Islet precursor cell (in vitro differentiated cells): ENCODE results near the gene BAK1.

Source experiments
- DNase-seq: peaks from one replicate; pipeline ENCODE4 v3.0.0-alpha.2; 2018

Gene BAK1

DNA sequence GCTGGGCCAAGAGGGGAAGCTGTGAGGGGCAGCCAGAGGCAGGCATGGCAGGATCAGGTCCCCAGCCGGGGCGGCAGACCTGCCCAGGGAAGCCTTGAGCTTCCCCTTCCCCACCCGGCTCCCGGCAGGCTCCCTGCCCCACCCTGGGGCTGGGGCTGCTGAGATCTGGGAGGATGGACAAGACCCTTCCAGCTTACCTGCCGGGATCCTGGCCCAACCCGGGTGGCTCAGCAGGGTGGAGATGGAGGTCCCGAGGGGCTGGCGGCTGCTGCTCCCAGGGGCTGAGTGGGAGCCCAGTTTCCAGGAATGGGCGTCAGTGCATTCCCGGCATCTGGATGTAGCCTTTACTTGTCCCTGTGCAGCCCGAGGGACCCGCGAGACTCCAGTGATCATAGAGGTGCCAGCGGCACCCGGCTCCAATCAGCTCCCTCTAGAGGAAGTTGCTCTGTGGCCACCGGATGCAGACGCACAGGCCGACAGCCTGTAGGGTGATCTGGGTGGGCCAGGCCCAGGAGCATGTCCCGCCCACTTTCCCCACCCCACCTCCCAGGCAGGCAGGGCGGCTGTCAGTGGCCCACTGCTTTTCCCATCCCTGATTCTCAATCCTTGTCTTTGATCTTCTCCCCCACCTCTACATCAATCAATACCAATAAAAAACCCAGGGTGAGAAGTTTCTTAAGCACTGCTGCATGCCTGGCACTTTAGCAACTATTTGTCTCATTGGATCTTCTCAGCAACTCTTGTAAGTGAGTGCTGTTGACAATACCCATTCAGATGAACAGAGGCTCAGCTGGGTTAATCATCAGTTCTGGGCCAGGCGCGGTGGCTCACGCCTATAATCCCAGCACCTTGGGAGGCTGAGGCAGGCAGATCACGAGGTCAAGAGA lies at the start of gene BAK1:
Gene BAK1, minus strand, starts transcription at position 449 of the 887 bp plus-strand sequence. CDS start 2,672 bp downstream, outside the sequence.
- DNase-seq, result peak; percentile 98

DNA sequence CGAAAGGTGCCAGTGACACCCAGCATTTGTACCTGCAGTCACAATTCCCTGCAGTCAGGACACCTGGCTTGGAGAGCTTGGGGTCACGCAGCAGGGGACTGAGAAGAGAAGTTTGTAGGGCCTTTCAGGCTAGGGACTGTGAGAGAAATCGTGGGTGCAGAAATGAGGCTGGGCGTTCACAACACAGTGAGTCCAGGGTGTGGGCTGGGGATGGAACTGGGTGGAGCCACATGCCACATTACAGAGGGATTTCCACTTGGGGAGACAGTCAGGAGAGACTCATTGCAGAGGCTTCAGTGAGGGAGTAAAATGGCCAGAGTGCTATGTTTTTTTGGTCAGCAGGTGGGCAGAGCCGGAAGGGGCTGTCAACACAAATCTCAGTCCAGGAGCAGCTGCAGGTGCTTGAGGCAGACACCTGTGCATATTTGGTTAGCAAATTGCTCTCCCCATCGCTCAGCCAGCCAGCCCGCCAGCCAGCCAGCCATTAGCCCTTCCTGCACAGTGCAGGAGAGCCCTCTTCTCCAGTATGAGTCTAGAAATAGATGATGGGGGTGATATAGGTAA lies 48.4 kb upstream of the BAK1 start:
- DNase-seq, result no peak

DNA sequence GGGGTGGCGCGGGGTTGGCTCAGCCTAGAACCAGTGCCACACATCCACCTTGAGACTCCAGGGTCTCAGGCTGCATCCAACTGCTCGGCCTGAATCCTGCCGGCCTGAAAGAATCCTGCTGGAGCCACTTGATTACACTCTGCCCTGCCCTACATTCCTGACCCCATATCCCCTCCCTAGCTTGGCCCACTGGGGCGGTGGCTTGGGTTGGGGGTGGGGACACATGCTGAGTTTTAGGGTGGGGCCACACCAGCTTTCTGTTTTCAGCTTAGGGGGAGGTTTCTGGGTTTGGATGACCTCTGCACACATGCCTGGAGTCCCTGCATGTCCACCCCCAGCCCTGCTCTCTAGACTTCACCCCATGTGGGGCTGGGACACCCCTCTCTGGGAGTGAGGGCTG lies 47.8 kb upstream of the BAK1 start:
- DNase-seq, result peak; percentile 52

DNA sequence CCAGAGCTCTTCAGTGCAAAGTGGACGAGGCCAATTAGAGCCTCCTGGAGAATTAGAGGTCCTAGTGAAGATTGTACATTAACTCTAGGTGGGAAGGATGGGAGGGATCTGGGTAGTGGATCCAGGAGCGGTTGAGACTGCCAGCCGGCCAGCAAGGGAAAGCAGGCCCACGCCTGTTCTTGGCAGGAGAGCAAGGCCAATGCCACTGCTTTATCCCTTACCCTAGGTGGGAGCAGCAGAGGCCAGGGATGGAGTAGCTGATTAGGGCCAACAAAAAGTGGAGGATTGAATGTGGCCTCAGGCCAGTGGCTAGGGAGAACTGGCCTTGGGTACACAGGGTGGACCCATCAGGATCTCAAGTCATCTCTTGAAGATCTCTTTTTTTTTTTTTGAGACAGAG lies 44.8 kb upstream of the BAK1 start:
- no peak for DNase-seq

DNA sequence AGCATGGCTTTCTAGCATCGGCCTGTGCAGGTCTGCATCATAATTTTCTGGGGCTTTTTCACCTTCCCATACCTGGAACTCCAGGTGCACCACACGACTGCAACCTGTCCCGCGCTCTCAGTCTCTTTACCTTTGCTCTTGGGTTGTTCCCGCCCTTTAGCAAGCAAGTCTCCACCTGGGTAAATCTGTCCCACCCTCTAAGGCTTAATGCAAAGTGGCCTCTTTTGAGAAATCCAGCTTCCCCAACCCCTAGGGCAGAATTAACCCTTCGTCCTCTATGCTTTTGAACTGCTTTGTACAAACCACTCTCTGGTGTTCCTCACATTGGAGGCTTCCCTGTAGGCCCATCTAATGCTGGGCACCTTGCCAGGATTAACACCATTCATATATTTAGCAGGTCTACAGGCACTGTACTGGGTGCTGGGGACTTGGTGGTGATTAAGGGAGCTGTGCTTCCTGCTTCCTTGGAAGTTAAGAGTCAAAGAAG lies 43.9 kb upstream of the BAK1 start:
- DNase-seq, result no peak

DNA sequence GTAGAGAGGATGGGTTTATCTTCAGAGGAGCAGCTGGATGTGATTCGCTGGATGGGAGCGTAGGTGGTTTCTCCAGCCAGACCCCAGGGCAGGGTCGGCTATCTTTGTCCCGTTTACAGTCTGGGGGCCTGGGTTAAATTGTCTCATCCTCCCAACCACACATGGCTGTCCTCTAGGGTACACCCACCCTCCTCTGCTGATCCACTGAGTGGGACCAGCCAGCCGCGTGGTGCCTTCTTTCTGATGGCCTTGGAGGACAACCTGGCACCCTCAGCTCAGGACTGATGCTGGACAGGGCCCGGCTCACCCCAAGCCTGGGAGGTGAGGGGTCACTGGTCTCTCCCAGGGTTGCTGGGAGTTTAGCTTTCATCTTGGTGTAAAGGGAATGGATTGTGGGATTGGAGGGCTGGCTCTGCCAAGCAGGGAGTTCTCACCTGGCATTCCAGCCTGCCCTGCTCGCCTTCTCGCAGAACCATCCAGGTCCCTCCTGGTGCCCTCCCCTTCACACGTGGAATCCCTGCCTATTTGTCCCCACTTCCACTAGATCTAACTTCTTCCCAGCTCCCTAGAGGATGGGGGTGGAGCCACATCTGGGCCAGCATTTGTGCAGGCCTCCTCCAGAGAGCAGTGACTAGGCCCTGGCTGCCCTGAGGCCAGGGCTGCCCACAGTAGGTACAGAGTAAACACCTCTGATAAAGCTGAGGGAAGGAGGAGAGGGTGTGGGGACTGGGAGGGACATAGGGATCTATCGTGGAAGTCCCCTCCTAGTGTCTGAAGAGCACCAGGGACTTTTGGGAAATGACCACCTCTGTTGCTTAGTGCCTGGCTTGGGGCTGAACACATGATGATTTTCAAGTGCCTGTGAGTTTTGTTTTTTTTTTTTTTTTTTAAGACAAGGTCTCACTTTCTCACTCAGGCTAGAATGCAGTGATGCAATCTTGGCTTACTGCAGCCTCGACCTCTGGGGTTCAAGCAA lies 42.7 kb upstream of the BAK1 start:
- peak; percentile 80 for DNase-seq

DNA sequence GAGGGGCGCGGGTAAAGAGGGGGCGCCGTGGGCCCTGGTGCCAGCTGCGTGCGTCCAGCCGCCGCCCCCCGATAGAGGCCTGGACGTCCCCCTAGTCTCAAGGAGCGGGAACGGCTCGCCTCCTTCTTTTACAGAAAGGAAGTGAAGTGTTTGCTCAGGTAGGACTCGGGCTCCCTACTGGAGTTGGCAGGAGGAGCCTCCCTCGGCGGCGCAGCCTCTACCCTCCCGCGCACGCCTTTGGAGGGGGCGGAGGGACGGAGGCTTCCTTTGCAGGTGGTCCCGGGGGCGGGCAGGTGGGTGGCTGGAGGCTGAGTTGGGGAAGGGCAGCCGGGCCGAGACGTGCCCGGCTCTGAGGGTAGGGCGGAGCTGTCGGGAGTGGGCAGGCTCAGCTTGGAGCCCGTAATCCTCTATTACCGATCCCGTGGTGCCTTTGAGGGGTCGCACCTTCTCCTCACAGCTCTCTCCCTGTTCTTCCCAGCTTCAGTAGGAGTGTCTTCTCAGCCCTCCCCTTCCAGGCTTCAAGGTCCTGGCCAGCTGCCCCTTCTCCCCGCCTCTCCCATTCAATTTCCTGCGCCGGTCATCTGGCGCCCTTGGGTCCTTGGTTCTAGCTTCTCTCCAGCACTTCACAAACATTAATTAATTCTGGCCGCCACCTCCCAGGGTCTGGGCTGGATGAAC lies 41.8 kb upstream of the BAK1 start:
- DNase-seq, result peak; percentile 75

DNA sequence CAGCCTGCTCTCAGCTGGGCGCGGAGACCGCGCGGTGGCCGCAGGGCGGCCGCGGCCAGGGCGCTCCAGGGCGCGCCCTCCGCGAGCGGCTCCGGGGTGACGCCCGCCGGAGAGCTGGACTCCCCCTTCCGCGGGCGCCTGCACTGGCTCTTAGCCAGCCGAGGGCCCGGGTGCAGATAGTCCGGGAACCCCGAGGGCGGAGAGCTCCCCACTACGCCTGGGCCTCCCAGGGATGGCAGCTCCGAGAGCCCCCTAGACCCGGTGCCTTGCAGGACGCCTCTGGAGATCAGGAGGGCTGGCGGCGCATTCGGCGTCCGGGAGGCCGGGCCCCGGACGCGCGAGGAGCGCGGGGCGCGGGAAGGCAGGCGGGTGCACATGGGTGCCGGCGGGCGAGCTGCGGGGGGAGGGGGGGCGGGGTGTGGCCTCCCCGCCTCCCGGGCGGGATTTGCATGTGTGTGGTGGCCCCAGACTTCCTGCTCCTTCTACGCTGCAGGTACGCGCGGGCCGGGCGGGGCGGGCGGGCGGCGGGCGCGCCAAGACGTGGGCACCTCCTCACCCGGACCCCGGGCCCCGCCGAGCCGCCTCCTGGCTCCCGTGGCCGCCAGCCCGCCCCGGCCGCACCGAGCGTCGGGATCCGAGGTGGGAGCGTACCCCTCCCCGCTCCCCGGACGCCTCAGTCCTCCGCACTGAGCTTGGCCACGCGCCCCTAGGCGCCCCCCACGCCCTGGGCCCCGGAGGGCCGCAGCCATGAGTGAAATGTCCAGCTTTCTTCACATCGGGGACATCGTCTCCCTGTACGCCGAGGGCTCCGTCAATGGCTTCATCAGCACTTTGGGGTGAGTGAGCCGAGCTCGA lies 41.0 kb upstream of the BAK1 start, which contains the start of gene ITPR3:
Gene ITPR3, plus strand, starts transcription at position 467 of the 855 bp plus-strand sequence. Its CDS starts 281 bp downstream, at position 748.
- DNase-seq, result peak; percentile 68

DNA sequence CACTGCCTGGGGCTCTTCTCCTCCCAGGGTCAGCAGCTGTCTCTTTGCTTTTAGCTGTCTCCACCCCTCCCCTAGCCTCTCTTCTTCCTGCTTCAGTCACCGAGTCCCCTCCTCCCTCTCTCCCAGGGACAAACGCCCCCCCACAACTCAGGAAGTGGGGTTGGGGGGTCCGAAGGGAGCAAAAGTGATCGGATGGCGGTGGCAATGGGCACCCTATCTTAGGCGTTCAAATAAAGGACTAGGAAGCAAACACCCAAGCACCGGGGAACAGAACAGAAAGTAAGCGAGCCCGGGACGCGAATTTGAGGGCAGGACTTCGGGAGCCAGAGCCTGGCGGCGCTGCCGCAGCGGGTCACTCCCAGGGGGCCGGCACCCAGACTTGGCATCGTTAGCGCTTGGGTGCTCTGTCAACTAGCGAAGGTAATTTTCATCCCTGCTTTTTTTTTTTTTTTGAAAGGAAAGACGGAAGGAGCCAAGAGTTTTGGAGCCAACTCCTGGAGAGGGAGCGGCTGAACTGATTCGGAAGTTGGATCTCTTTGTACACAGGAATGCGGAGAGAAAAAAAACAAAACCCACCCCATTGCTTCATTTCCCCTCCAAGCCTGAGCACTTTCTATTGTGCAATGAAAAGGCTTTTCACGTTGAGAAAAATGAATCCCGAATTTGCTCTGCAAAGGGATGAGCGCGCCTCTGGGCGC lies 40.2 kb upstream of the BAK1 start:
- peak; percentile 70 for DNase-seq

DNA sequence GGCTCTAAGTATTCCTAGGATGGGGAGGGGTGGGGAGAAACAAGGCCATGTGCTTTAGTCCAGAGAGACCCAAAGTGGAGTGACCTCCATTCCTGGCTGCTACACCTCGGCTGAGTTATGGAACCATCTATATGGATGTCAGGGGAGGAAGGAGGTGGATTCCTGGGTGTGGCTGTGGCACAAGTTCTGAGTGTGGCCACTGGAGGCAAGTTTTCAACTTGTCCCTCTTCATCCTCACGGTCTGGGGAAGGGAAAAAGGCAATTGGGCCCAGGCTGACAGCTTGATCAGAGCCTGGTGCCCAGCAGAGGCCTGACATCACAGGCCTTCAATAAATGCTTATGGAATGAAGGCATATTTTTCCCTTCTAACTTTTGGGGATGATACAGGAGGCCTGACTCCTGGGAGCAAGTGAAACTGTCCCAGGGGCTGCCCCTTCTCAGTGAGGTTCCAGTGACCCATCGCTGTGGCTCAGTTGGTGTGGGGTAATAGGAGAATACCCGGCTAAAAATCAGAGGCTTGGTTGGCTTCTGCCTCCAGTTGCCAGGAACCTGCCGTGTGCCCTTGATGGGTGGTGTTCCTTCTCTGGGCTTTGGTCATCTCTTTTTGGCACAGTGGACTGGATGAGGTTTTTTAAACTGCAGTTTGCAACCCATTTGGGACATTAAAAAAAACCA lies 39.2 kb upstream of the BAK1 start:
- DNase-seq, result peak; percentile 38

DNA sequence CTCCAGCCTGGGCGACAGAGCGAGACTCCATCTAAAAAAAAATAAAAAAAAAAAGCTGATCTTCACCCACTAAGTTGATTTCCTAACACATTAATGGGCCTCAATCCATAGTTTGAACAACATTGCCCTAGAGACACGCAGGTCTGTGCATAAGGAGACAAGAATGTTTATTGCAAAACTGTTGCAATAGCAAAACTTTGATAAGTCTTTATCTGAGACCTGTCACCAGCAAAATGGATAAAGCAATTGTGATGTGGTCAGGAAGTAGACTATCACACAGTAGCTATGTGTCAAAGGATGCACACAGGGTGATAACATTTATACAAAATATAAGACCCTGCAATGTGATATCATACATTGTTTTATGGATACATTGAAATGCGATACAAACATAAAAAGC lies 36.8 kb upstream of the BAK1 start:
- no peak for DNase-seq

DNA sequence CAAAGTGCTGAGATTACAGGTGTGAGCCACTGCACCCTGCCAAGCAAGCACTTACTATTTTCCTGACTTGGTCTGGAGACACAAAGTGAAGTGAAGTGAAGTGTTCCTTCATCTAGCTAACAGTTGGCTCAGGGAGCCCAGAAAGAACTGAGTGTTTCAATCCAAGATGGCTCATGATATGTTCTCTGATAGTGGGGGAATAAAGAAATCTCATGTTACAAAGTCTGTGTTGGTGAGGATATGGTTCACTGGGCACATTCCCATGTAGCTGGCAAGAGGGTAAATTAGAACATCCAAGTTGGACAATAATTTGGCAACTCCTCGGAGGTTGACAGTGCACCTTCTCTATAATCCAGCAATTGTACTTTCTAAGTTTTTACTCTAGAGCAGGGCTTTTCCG lies 36.0 kb upstream of the BAK1 start:
- no peak for DNase-seq

DNA sequence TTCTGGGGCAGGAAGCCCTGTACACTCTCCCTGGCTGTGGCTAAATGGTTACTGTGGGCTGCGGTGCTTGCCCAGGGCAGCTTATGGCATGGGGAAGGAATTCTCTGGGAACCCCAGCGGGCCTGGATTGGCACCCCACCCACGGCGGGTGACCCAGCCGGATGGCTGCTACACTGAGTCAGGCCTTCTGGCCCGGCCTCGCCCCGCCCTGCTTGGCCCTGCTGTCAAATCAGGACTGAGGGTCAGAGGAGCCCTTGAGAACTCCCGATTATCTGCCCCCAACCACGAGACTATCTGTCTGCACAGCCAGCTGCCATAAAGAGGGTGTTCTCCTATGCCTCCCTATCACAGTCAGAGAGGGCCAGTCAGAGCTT lies 33.7 kb upstream of the BAK1 start:
- no peak for DNase-seq

DNA sequence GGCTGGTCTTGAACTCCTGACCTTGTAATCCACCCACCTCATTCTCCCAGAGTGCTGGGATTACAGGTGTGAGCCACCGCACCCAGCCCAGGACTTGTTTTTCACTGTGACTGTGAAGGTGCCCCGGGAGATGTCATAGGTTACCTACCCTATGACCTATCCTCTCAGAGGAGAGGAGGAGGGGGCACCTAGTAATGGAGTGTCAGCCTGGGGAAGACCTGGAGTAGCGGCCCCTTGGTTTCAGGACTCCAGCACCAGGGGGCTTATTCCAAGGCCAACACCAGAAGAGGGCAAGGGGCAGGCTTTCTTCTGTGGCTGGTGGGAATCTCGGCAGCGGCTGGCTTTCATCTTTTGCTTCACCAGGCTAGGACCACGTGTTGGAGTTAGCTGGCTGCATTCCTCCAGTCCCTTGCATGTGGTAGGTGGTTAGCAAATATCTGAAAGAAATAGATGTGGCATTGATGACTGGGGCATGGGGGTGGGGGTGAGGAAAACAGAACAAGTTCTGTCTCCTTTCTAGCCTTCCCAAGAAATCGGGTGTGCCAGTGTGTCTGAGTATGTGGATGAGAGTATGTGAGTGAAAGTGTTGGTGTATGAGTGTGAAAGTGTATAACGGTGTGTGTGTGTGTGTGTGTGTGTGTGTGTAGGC lies 33.2 kb upstream of the BAK1 start:
- peak; percentile 75 for DNase-seq

DNA sequence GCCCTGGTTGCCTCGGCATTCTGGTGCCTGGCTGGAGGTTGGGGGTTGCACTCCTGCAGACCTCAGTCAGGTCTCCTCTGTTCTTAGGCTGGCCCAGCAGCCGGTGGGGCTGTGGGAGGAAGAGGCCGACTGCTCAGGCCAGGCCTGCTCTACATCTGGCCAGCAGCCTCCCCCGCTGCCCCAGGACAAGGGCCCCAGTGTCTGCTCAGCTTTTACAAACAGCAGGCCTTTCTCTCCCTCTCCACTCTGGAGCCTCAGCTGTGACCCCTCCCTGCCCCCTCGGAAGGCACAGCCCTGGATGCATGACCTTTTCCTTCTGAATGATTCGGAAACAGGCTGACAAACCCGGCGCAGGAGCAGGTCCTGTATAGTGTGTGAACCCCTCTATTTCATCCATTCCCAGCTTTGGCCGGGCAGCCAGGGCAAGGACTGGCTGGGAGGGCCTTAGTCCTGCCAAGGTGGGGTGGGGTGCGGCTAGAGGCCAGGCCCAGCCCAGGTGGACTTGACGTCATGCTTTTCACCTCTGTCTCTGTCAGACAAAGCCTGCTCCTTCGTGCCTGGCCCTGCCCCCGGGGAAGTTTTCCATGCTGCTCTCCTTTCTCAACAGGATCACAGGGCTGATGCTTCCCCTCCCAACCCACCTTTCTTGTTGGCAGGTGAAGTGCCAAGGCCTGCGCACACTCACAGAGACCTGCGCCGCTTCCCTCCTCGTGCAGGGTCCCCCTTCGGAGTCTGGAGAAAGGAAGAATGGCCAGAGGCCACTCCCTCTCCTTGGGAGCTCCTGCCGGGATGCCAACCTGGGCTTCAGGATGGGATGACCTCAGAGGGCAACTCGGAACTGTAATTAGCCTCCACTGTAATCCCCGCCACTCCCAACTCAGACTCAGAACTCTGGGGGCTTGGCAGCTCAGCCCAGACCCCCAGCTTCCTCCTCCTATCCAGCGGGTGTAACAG lies 31.0 kb upstream of the BAK1 start:
- DNase-seq, result peak; percentile 96

DNA sequence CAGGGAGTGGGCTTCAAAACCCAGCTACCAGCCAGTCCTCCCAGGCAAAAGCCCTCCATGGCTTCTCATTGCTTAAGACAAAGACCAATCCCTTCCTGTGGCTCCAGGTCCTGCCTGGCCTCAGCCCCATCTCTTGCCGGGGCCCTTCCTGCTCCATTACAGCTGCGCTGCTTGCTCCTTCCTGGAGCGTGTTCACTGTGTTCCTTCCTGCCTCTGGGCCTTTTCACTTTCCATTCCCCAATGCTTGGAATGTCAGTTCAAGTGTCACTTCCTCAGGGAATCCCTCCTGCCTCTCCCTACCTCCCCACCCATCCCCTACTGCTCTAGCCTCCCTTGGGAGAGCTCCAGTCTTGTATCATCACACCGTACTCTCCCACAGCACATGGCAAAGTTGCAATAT lies 30.0 kb upstream of the BAK1 start:
- DNase-seq, result peak; percentile 80

DNA sequence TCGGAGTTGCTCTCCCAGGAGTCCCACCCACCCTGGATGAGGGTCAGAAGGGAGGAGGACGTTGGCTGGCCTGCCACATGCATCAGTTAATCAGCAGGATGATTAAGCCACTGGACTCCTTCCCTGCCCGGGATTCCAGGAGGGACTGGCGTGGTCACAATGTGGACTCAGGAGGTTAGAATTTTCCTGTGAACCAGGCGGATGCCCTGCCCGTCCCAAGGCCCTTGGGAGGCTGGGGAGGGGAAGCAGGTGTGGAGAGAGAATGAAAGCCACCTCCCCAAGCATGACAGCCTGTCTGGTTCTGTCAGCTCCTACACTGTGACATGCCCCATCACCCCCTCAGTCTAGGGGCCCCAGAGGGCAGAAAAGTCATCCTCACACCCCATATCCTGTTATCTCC lies 29.5 kb upstream of the BAK1 start:
- DNase-seq, result peak; percentile 65

DNA sequence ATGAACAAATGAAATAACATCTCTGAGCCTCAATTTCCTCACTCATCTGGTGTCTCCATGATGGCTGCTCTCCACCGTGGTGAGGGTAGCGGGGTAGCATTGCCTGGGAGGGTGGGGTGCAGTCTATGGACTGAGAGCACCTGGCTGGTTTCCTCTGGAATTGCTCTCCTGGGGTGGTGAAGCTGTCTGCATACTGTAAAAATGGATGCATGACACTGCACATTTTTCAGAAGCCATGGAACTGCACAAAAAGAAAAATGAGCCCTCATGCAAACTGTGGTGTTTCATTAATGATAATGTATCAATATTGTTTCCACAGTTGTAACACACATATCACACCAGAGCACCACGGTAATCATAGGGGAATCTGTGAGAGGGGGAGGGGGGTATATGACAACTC lies 28.9 kb upstream of the BAK1 start:
- no peak for DNase-seq

DNA sequence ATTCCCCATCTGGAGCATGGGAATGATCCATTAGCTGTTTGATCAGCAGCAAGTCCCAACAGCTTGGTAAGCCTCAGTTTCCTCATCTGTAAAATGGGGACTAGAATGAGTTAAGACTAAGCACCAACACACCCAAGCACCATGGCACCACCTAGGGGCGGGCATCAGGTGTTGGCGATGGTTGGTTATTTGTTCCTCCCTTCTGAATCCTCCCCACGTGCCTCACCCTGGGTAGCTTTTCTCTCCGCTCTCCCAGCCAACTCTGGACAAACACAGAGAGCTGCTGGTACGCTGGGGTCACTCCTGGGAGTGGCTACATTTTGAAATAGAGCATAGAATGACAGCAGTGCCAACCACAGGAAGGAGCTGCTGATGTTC lies 27.7 kb upstream of the BAK1 start:
- DNase-seq, result no peak
